Esophagus (tissue), 2 donors: ENCODE data around the gene FGD5. TPM values are rescaled to one million over a fixed set of nuclear protein-coding genes. Genes with fewer than 3 reads are reported as not detected.

Experiments used
- H3K27ac ChIP-seq, 2 donors: one replicate each; pipeline ENCODE4 v1.5.1; 2013; ENCODE audit warnings: low read depth in 2 of 2, mild to moderate bottlenecking in 2 of 2, inconsistent platforms in 1 of 2, low read length in 1 of 2, moderate library complexity in 1 of 2
- H3K27me3 ChIP-seq, 2 donors: one replicate each; pipeline ENCODE4 v1.6.1; 2013; ENCODE audit warnings: low read length in 2 of 2, control low read depth in 1 of 2, mild to moderate bottlenecking in 1 of 2; ENCODE audit not compliant: insufficient read depth in 2 of 2, control insufficient read depth in 1 of 2
- H3K36me3 ChIP-seq, 2 donors: one replicate each; pipeline ENCODE4 v1.6.1; 2013; ENCODE audit warnings: low read length in 1 of 2; ENCODE audit not compliant: control insufficient read depth in 2 of 2, insufficient read depth in 2 of 2
- H3K4me1 ChIP-seq, 2 donors: one replicate each; pipeline ENCODE4 v1.6.1; 2013; ENCODE audit warnings: low read length in 1 of 2; ENCODE audit not compliant: control insufficient read depth in 2 of 2, insufficient read depth in 2 of 2
- H3K4me3 ChIP-seq, 2 donors: one replicate each; pipeline ENCODE4 v1.5.1; 2013; ENCODE audit warnings: low read length in 2 of 2, mild to moderate bottlenecking in 2 of 2, low read depth in 1 of 2, moderate library complexity in 1 of 2
- H3K9me3 ChIP-seq, 2 donors: one replicate each; pipeline ENCODE4 v1.6.1; 2013; ENCODE audit warnings: mild to moderate bottlenecking in 2 of 2, low read depth in 1 of 2, low read length in 1 of 2, moderate library complexity in 1 of 2; ENCODE audit not compliant: control insufficient read depth in 2 of 2, insufficient read depth in 1 of 2
- WGBS, 2 donors: extraction: QIAGEN DNeasy Blood & Tissue Kit; methylation state at CpG; one replicate each; pipeline ENCODE4 v1.1.7; 2013; 5-methylcytosine and 5-hydroxymethylcytosine counted together
- polyA plus RNA-seq, 2 donors: library from polyadenylated mRNA; stranded (reverse); fragments of 200-250 nt; gene quantifications; one replicate each; pipeline ENCODE4 v1.2.3, GENCODE V29; 2013
- donor health status: healthy with polysubstance abuse.
- donor health status: Bipolar disorder and iron deficiency.

FGD5 gene
- polyA plus RNA-seq, 2 donors: 1.7 TPM

DNA sequence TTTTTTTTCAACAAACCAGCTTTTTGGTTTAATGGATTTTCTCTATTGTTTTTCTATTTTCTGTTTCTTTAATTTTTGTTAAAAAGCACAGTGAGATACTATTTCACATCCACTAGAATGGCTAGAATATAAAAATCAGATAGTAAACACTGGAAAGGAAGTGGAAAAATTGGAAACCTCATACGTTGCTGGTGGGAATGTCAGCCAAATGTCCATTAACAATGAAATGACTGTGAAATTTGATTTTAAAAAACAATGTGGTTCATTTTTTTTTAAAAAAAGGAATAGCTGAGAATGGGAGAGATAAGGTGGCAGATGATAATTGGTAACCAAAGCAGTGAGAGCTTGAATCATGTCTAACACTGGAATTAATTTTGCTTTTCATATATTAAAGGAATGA is 148.5 kb downstream of the FGD5 start:
- Histone ChIP-seq H3K4me1 (no peaks in the 10 kb centered on the region), H3K27ac (no peak overlapping the region), H3K36me3 (no peaks in the 10 kb centered on the region), H3K27me3 (no peaks in the 10 kb centered on the region), H3K9me3 (no peaks in the 10 kb centered on the region), H3K4me3 (no peak overlapping the region)
- WGBS, 2 donors: 62 to 77% methylated on average over 1 of the region's 1 CpG

DNA sequence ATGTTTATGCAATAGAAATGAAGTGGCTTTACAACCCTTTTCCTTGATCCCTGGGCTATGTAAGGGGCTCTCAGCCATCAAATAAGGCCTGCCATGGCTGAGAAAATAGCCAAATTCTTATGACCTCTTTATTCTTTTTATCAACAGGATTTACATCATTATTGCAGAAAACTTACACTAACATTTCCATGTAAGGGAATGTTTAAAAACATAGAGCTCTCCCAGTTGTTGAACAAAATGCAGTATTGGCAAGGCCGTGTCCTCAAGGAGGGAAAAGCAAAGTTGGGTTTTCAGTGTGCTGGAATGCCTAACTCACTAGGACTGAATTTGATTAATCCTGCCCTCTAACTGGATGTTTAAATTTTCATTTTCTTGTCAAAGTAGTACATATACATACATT is 150.9 kb downstream of the FGD5 start:
- Histone ChIP-seq H3K27me3 (no peaks in the 10 kb centered on the region), H3K4me1 (no peaks in the 10 kb centered on the region), H3K36me3 (no peaks in the 10 kb centered on the region), H3K4me3 (no peak overlapping the region), H3K9me3 (no peaks in the 10 kb centered on the region), H3K27ac (no peak overlapping the region)
- 81 to 84% methylated on average over 1 of the region's 1 CpG for WGBS, 2 donors

DNA sequence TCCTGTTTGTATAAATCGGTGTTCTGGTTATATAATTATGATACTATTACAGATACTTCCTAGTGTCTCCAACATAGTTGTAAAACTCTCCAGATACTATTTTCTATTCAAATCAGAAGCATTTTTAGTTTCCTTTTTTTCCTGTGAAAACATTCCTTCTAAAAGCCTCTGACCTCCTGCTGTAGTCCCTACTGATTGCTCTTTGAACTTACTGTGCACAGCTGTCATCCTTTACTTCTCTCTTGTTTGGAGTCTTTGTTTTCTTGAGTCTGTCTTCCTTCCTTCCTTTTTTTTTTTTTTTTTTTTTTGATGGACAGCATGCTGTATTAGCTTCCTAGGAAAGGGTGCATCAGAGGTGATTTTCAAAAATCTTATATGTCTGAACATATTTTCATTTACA is 157.6 kb downstream of the FGD5 start:
- peaks cover 0 to 2% of the 10 kb centered on the region in 2 donors for H3K4me1 ChIP-seq
- WGBS, 2 donors: 68 to 70% methylated on average over 1 of the region's 1 CpG
- H3K27me3 ChIP-seq: no peaks in the 10 kb centered on the region
- H3K9me3 ChIP-seq: no peaks in the 10 kb centered on the region
- H3K36me3 ChIP-seq: peaks cover 0 to 2% of the 10 kb centered on the region in 2 donors
- no peak overlapping the region for H3K4me3 ChIP-seq
- no peak overlapping the region for H3K27ac ChIP-seq

DNA sequence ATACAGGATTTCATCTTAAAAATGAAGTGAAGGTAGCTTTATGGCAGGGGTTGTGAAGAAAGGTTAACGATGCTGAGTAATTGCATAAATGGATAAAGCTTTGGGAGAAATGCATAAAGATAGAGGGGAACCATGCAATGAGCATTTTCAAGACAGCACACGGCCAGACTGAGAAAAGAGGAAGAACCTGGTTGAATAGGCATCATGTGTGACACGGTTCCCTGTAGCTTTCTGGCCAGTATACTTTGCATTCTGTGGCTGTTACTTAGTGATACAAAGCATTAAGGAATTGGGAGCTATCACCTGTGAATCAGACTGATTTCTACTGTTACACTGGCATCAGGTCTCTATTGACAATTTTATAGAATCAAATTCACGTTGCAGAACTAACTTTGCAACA is 161.9 kb downstream of the FGD5 start:
- WGBS, 2 donors: 81 to 86% methylated on average over 4 of the region's 4 CpGs
- Histone ChIP-seq H3K27me3 (no peaks in the 10 kb centered on the region), H3K4me3 (no peak overlapping the region), H3K36me3 (peaks cover 2 to 3% of the 10 kb centered on the region in 2 donors), H3K9me3 (no peaks in the 10 kb centered on the region), H3K4me1 (peaks cover 0 to 2% of the 10 kb centered on the region in 2 donors), H3K27ac (no peak overlapping the region)

Other genes starting within 250 kb of the FGD5 start
- 10 to 100 TPM; 10.4 to 11.1 TPM for gene CCDC174, start 167.2 kb upstream of the FGD5 start, polyA plus RNA-seq
- not detected for gene C3orf20, start 143.8 kb upstream of the FGD5 start, polyA plus RNA-seq
- gene NR2C2, start 128.6 kb downstream of the FGD5 start, polyA plus RNA-seq: 1 to 10 TPM; 5.0 to 6.1 TPM
- gene MRPS25, start 246.4 kb downstream of the FGD5 start, polyA plus RNA-seq: 10 to 100 TPM; 41.3 to 43.4 TPM